OCI-M1 (cell line): ENCODE results near the gene BPIFA1.

ENCODE experiments used
- DNase-seq: peaks from one replicate; lab custom pipeline; 2025; lab: John Stamatoyannopoulos, UW

Gene BPIFA1

GRCh38 chr20:33235696-33236095 lies at the start of gene BPIFA1:
BPIFA1 (plus strand) TSS chr20:33235996; CDS start chr20:33237712, 1,716 bp downstream.
- no peak for DNase-seq

- no peak for DNase-seq
Observed at GRCh38 chr20:33187491-33187890, 48.3 kb upstream of the BPIFA1 start.

GRCh38 chr20:33188421-33188820 lies 47.4 kb upstream of the BPIFA1 start:
- no peak for DNase-seq

- DNase-seq = no peak
Observed at GRCh38 chr20:33191484-33191883, 44.3 kb upstream of the BPIFA1 start.

- no peak for DNase-seq
Observed at GRCh38 chr20:33191955-33192354, 43.8 kb upstream of the BPIFA1 start.

- no peak for DNase-seq
Observed at GRCh38 chr20:33192912-33193501, 42.8 kb upstream of the BPIFA1 start.

GRCh38 chr20:33199026-33199425 lies 36.8 kb upstream of the BPIFA1 start:
- DNase-seq = no peak

GRCh38 chr20:33202451-33202850 lies 33.3 kb upstream of the BPIFA1 start:
- DNase-seq = no peak

GRCh38 chr20:33203444-33203843 lies 32.4 kb upstream of the BPIFA1 start:
- DNase-seq = no peak

GRCh38 chr20:33209789-33210188 lies 26.0 kb upstream of the BPIFA1 start:
- DNase-seq = peak; percentile 80

- DNase-seq = no peak
Observed at GRCh38 chr20:33210371-33210770, 25.4 kb upstream of the BPIFA1 start.

- DNase-seq = peak; percentile 42
Observed at GRCh38 chr20:33211817-33212424, 23.9 kb upstream of the BPIFA1 start.

- no peak for DNase-seq
Observed at GRCh38 chr20:33217052-33217451, 18.7 kb upstream of the BPIFA1 start, which contains the start of gene BPIFA3. BPIFA3 (plus strand) TSS chr20:33217352; CDS start chr20:33217537, 185 bp downstream.

- no peak for DNase-seq
Observed at GRCh38 chr20:33224399-33224798, 11.4 kb upstream of the BPIFA1 start.

GRCh38 chr20:33229843-33230242 lies 6.0 kb upstream of the BPIFA1 start:
- peak; percentile 10 for DNase-seq

- DNase-seq = no peak
Observed at GRCh38 chr20:33231237-33231636, 4.6 kb upstream of the BPIFA1 start.

GRCh38 chr20:33232486-33233072 lies 3.2 kb upstream of the BPIFA1 start:
- no peak for DNase-seq

GRCh38 chr20:33233129-33233774 lies 2.5 kb upstream of the BPIFA1 start:
- no peak for DNase-seq

GRCh38 chr20:33234050-33234449 lies 1.7 kb upstream of the BPIFA1 start:
- no peak for DNase-seq

- no peak for DNase-seq
Observed at GRCh38 chr20:33236351-33236750, 555 bp downstream of the BPIFA1 start.

- no peak for DNase-seq
Observed at GRCh38 chr20:33237989-33238388, 2.2 kb downstream of the BPIFA1 start.

GRCh38 chr20:33239418-33239817 lies 3.6 kb downstream of the BPIFA1 start:
- no peak for DNase-seq
